Smooth muscle cell (in vitro differentiated cells): Measurements from ENCODE around the gene DPYSL4. TPM values are rescaled to one million over a fixed set of nuclear protein-coding genes. Genes with fewer than 3 reads are reported as not detected.

ENCODE experiments used
- DNase-seq: peaks from one replicate; lab custom pipeline; 2025; ENCODE audit not compliant: unreplicated experiment; lab: John Stamatoyannopoulos, UW
- H2AFZ ChIP-seq: fragments of 200-600 bp; sonication (generic); 2 replicates; pipeline ENCODE4 v1.6.0; 2016; ENCODE audit warnings: antibody characterized with exemption, low read depth, mild to moderate bottlenecking
- H3F3A ChIP-seq: fragments of 200-600 bp; sonication (generic); 2 replicates; pipeline ENCODE4 v1.6.0; 2017; ENCODE audit warnings: antibody characterized with exemption, low read depth
- H3K27ac ChIP-seq: fragments of 200-600 bp; sonication (generic); 2 replicates; pipeline ENCODE4 v1.5.1; 2016; ENCODE audit warnings: low read depth, mild to moderate bottlenecking
- H3K27me3 ChIP-seq: fragments of 200-600 bp; sonication (generic); 2 replicates; pipeline ENCODE4 v1.6.1; 2016; ENCODE audit warnings: low read depth, mild to moderate bottlenecking
- H3K36me3 ChIP-seq: fragments of 200-600 bp; sonication (generic); 2 replicates; pipeline ENCODE4 v1.5.1; 2016; ENCODE audit warnings: low read depth
- H3K4me1 ChIP-seq: fragments of 200-600 bp; sonication (generic); 2 replicates; pipeline ENCODE4 v1.5.1; 2016; ENCODE audit warnings: low read depth
- H3K4me2 ChIP-seq: fragments of 200-600 bp; sonication (generic); 2 replicates; pipeline ENCODE4 v1.6.0; 2016; ENCODE audit warnings: mild to moderate bottlenecking
- H3K4me3 ChIP-seq: fragments of 200-600 bp; sonication (generic); 2 replicates; pipeline ENCODE4 v1.5.1; 2016; ENCODE audit warnings: mild to moderate bottlenecking
- H3K79me2 ChIP-seq: fragments of 200-600 bp; sonication (generic); 2 replicates; pipeline ENCODE4 v1.6.0; 2016; ENCODE audit warnings: low read depth, mild to moderate bottlenecking
- H3K9ac ChIP-seq: fragments of 200-600 bp; sonication (generic); 2 replicates; pipeline ENCODE4 v1.6.0; 2016; ENCODE audit warnings: low read depth
- H3K9me3 ChIP-seq: fragments of 200-600 bp; sonication (generic); replicated peaks from 2 replicates; pipeline ENCODE4 v1.5.1; 2016; ENCODE audit warnings: low read depth
- H4K20me1 ChIP-seq: fragments of 200-600 bp; sonication (generic); 2 replicates; pipeline ENCODE4 v1.6.0; 2016; ENCODE audit warnings: low read depth
- CTCF ChIP-seq: fragments of 200-600 bp; sonication (generic); IDR thresholded peaks from 2 replicates; pipeline ENCODE4 v1.5.1; 2017; ENCODE audit warnings: borderline replicate concordance, mild to moderate bottlenecking, antibody characterized with exemption; ENCODE audit not compliant: insufficient read depth, poor library complexity, severe bottlenecking
- WGBS: methylation state at CpG from one replicate; pipeline ENCODE4 v1.1.7; 2016; ENCODE audit warnings: low lambda C conversion rate; 5-methylcytosine and 5-hydroxymethylcytosine counted together
- polyA plus RNA-seq: library from polyadenylated mRNA; unstranded; fragments of >200 nt; fragmentation: Nextera tagmentation; extraction: Ambion mirVana; gene quantifications from 2 replicates; pipeline ENCODE4 v1.2.1, GENCODE V29; 2016
- total RNA-seq: library from RNA; depleted of rRNA; stranded (reverse); fragments of >200 nt; gene quantifications from 2 replicates; pipeline ENCODE4 v1.2.3, GENCODE V29; 2014

Gene DPYSL4
- total and polyA plus RNA-seq, 2 experiments from 2014 or later = 6.0 to 7.4 TPM

- Histone ChIP-seq H3K9ac (no peak overlapping the region), H2AFZ (no peak overlapping the region), H3K9me3 (no peaks in the 10 kb centered on the region), H4K20me1 (no peaks in the 10 kb centered on the region), H3K4me3 (no peak overlapping the region), H3K4me2 (no peak overlapping the region), H3F3A (no peaks in the 10 kb centered on the region), H3K79me2 (no peaks in the 10 kb centered on the region), H3K36me3 (no peaks in the 10 kb centered on the region), H3K27ac (no peak overlapping the region), H3K4me1 (no peaks in the 10 kb centered on the region), H3K27me3 (no peaks in the 10 kb centered on the region)
- no peak for TF ChIP-seq CTCF
- DNase-seq = no peak
- WGBS = 94% methylated on average over 7 of the region's 7 CpGs
Observed at GRCh38 chr10:132154440-132154839, 32.3 kb upstream of the DPYSL4 start.

GRCh38 chr10:132154931-132155330 is 31.8 kb upstream of the DPYSL4 start:
- Histone ChIP-seq H3K4me1 (no peaks in the 10 kb centered on the region), H3K79me2 (no peaks in the 10 kb centered on the region), H3K4me2 (no peak overlapping the region), H3K27me3 (no peaks in the 10 kb centered on the region), H3K27ac (no peak overlapping the region), H4K20me1 (no peaks in the 10 kb centered on the region), H3F3A (no peaks in the 10 kb centered on the region), H3K9me3 (no peaks in the 10 kb centered on the region), H3K4me3 (no peak overlapping the region), H3K9ac (no peak overlapping the region), H3K36me3 (no peaks in the 10 kb centered on the region), H2AFZ (no peak overlapping the region)
- TF ChIP-seq CTCF = no peak
- DNase-seq = no peak
- WGBS = 93% methylated on average over 1 of the region's 1 CpG

GRCh38 chr10:132155723-132156381 is 30.9 kb upstream of the DPYSL4 start:
- Histone ChIP-seq H3K9me3 (no peaks in the 10 kb centered on the region), H3K27me3 (no peaks in the 10 kb centered on the region), H4K20me1 (no peaks in the 10 kb centered on the region), H3K4me2 (no peak overlapping the region), H3K4me1 (no peaks in the 10 kb centered on the region), H3K79me2 (no peaks in the 10 kb centered on the region), H3K9ac (no peak overlapping the region), H2AFZ (no peak overlapping the region), H3K36me3 (no peaks in the 10 kb centered on the region), H3K27ac (no peak overlapping the region), H3F3A (no peaks in the 10 kb centered on the region), H3K4me3 (no peak overlapping the region)
- WGBS = 85% methylated on average over 15 of the region's 15 CpGs
- no peak for TF ChIP-seq CTCF
- no peak for DNase-seq

GRCh38 chr10:132156382-132156781 is 30.4 kb upstream of the DPYSL4 start:
- H3K27ac ChIP-seq = no peak overlapping the region
- no peak for DNase-seq
- no peak overlapping the region for H3K9ac ChIP-seq
- no peak overlapping the region for H3K4me3 ChIP-seq
- H3K79me2 ChIP-seq = no peaks in the 10 kb centered on the region
- no peaks in the 10 kb centered on the region for H3K27me3 ChIP-seq
- H2AFZ ChIP-seq = no peak overlapping the region
- H4K20me1 ChIP-seq = no peaks in the 10 kb centered on the region
- H3F3A ChIP-seq = no peaks in the 10 kb centered on the region
- H3K4me1 ChIP-seq = no peaks in the 10 kb centered on the region
- TF ChIP-seq CTCF = no peak
- no peaks in the 10 kb centered on the region for H3K9me3 ChIP-seq
- WGBS = 88% methylated on average over 7 of the region's 7 CpGs
- H3K36me3 ChIP-seq = no peaks in the 10 kb centered on the region
- no peak overlapping the region for H3K4me2 ChIP-seq
